Dermis microvascular lymphatic vessel endothelial cell (primary cell): ENCODE results near the gene GTF2A1L. TPM values are rescaled to one million over a fixed set of nuclear protein-coding genes. Genes with fewer than 3 reads are reported as not detected.
A peak's percentile ranks its signal among the peaks of the same experiment; 100 is the strongest.
"Not testable (repeated sequence)": the region's sequence is repeated elsewhere in the genome, so short reads cannot be mapped to it uniquely, and the experiment has no call there.

ENCODE experiments used
- DNase-seq, 2 donors: peaks; one replicate each; pipeline versions ENCODE4 v3.0.0 to v3.0.0-alpha.2; 2010; ENCODE audit warnings: low read depth in 2 of 2
- total RNA-seq: library from RNA; depleted of rRNA; stranded (reverse); fragments of >200 nt; gene quantifications from 2 replicates; pipeline ENCODE4 v1.2.1, GENCODE V29; 2014

GTF2A1L gene
- total RNA-seq, 1 donor from 2014 or later = 0.13 TPM

GRCh38 chr2:48699348-48699930 is 81.8 kb downstream of the GTF2A1L start:
- no peak for DNase-seq

- DNase-seq = not testable (repeated sequence)
Observed at GRCh38 chr2:48703621-48704020, 86.0 kb downstream of the GTF2A1L start.

GRCh38 chr2:48707466-48707865 is 89.8 kb downstream of the GTF2A1L start:
- no peak for DNase-seq

GRCh38 chr2:48709096-48710034 is 91.7 kb downstream of the GTF2A1L start:
- no peak for DNase-seq

GRCh38 chr2:48711343-48711742 is 93.7 kb downstream of the GTF2A1L start:
- DNase-seq = peak in 1 of 2 donors; percentile 56

- DNase-seq = no peak
Observed at GRCh38 chr2:48712151-48712550, 94.5 kb downstream of the GTF2A1L start.

GRCh38 chr2:48713647-48714046 is 96.0 kb downstream of the GTF2A1L start:
- no peak for DNase-seq

GRCh38 chr2:48714245-48714644 is 96.6 kb downstream of the GTF2A1L start:
- DNase-seq = no peak

- DNase-seq = peak in 1 of 2 donors; percentile 31
Observed at GRCh38 chr2:48715042-48715899, 97.6 kb downstream of the GTF2A1L start.

- DNase-seq = no peak
Observed at GRCh38 chr2:48715956-48716355, 98.3 kb downstream of the GTF2A1L start.

- DNase-seq = no peak
Observed at GRCh38 chr2:48717846-48718245, 100.2 kb downstream of the GTF2A1L start.

- no peak for DNase-seq
Observed at GRCh38 chr2:48719480-48720177, 102.0 kb downstream of the GTF2A1L start.

GRCh38 chr2:48721158-48721557 is 103.5 kb downstream of the GTF2A1L start:
- no peak for DNase-seq

- peak in 1 of 2 donors; percentile 9 for DNase-seq
Observed at GRCh38 chr2:48722391-48722790, 104.7 kb downstream of the GTF2A1L start.

GRCh38 chr2:48723129-48723528 is 105.5 kb downstream of the GTF2A1L start:
- DNase-seq = no peak

GRCh38 chr2:48724278-48724677 is 106.6 kb downstream of the GTF2A1L start:
- no peak for DNase-seq

GRCh38 chr2:48725696-48726494 is 108.2 kb downstream of the GTF2A1L start:
- DNase-seq = no peak

GRCh38 chr2:48727560-48727959 is 109.9 kb downstream of the GTF2A1L start:
- no peak for DNase-seq

GRCh38 chr2:48728295-48728694 is 110.6 kb downstream of the GTF2A1L start:
- DNase-seq = no peak

- no peak for DNase-seq
Observed at GRCh38 chr2:48728840-48729239, 111.2 kb downstream of the GTF2A1L start.
